ENCODE data around the gene MIGA1.

The MIGA1 gene

GRCh38 chr1:77925518-77925917 lies 146.1 kb downstream of the MIGA1 start:
- DNase-seq (ENCODE audit: low read depth) = no peak

GRCh38 chr1:77925956-77926355 lies 146.5 kb downstream of the MIGA1 start:
- no peak for DNase-seq (ENCODE audit: low read depth)

- DNase-seq (ENCODE audit: low read depth) = no peak
Measured at GRCh38 chr1:77926561-77927357, 147.3 kb downstream of the MIGA1 start.

- no peak for DNase-seq (ENCODE audit: low read depth)
Measured at GRCh38 chr1:77927414-77927813, 148.0 kb downstream of the MIGA1 start.

Measured in stimulated activated CD8-positive, alpha-beta memory T cell treated with anti-CD3 and anti-CD28 coated beads, Interleukin-15, amount 100 ng/mL, for 1 hour (primary cell).